GM12878 (cell line): ENCODE measurements around the gene SETD6. TPM values are rescaled to one million over a fixed set of nuclear protein-coding genes. Genes with fewer than 3 reads are reported as not detected.

Source experiments
- ATAC-seq: fragments of 200-7000 bp; cut with Tn5 transposase; 3 replicates; pipeline ENCODE4 v1.9.1; 2020; ENCODE audit warnings: mild to moderate bottlenecking, moderate library complexity
- BruUV-seq: library from RNA; stranded (reverse); fragments of 400-500 nt; replicated peaks from 2 replicates; lab custom pipeline; 2021; lab: Mats Ljungman, UMichigan
- CTCF ChIA-PET: fragments of 300-600 bp; sonication (Branson Sonifier 250); formaldehyde crosslinking; extraction: SDS; loops from one replicate; lab custom pipeline; 2021; ENCODE audit warnings: inconsistent platforms; lab: Yijun Ruan, JAX
- POLR2A ChIA-PET: fragments of 350-600 bp; formaldehyde crosslinking; extraction: SDS; loops from one replicate; lab custom pipeline; 2021; ENCODE audit warnings: inconsistent platforms; lab: Charles Lee
- RAD21 ChIA-PET: fragments of 300-600 bp; sonication (Branson Sonifier 250); formaldehyde crosslinking; loops from one replicate; lab custom pipeline; 2023; ENCODE audit warnings: antibody characterized with exemption; ENCODE audit not compliant: unreplicated experiment; lab: Charles Lee
- SMC1A ChIA-PET: fragments of 300-600 bp; sonication (Branson Sonifier 250); formaldehyde crosslinking; loops from one replicate; lab custom pipeline; 2023; ENCODE audit not compliant: unreplicated experiment, uncharacterized antibody; lab: Charles Lee
- DNase-seq: peaks from one replicate; pipeline ENCODE4 v3.0.0-alpha.2; 2011; ENCODE audit warnings: low read depth, low spot score
- FAIRE-seq: peaks from 3 replicates; lab custom pipeline; 2011; peaks lifted over from hg19 to GRCh38; lab: Jason Lieb, UNC
- H2AFZ ChIP-seq: 2 replicates; pipeline ENCODE4 v1.6.0; 2011; ENCODE audit warnings: low read depth, low read length, control low read depth; ENCODE audit not compliant: control insufficient read depth
- H3K27ac ChIP-seq: 2 replicates; pipeline ENCODE4 v1.5.1; 2011; ENCODE audit warnings: control low read depth; ENCODE audit not compliant: control insufficient read depth, insufficient read depth
- H3K27me3 ChIP-seq, 2 experiments: replicated peaks in 1 of 2; 2 replicates each; pipeline versions ENCODE4 v1.6.0 to v1.6.1; 2011; ENCODE audit warnings: low read length in 1 of 2; ENCODE audit not compliant: control insufficient read depth in 2 of 2, insufficient read depth in 2 of 2
- H3K36me3 ChIP-seq, 2 experiments: 2 replicates each; pipeline ENCODE4 v1.5.1; 2011; ENCODE audit warnings: low read length in 1 of 2; ENCODE audit not compliant: control insufficient read depth in 2 of 2, insufficient read depth in 2 of 2
- H3K4me1 ChIP-seq: 2 replicates; pipeline ENCODE4 v1.6.1; 2011; ENCODE audit warnings: mild to moderate bottlenecking, low read length, moderate library complexity, mixed read lengths; ENCODE audit not compliant: control insufficient read depth, insufficient read depth
- H3K4me2 ChIP-seq: 2 replicates; pipeline ENCODE4 v1.6.0; 2011; ENCODE audit warnings: control low read depth; ENCODE audit not compliant: control insufficient read depth, insufficient read depth
- H3K4me3 ChIP-seq: fragments of 200-600 bp; sonication (generic); 2 replicates; pipeline ENCODE4 v1.5.1; 2016
- H3K79me2 ChIP-seq: 2 replicates; pipeline ENCODE4 v1.6.0; 2011; ENCODE audit warnings: low read length; ENCODE audit not compliant: control insufficient read depth, insufficient read depth
- H3K9ac ChIP-seq: 2 replicates; pipeline ENCODE4 v1.8.0; 2011; ENCODE audit warnings: low read length, control low read depth, mixed read lengths; ENCODE audit not compliant: control insufficient read depth, insufficient read depth
- H3K9me3 ChIP-seq: replicated peaks from 3 replicates; pipeline ENCODE4 v1.5.1; 2011; ENCODE audit warnings: mild to moderate bottlenecking, low read length; ENCODE audit not compliant: control insufficient read depth, insufficient read depth
- H4K20me1 ChIP-seq: 2 replicates; pipeline ENCODE4 v1.6.0; 2011; ENCODE audit not compliant: control insufficient read depth, insufficient read depth
- PAX8 ChIP-seq: fragments of 450-650 bp; IDR thresholded peaks from 2 replicates; pipeline ENCODE4 v1.6.1; 2017; ENCODE audit warnings: mild to moderate bottlenecking, moderate library complexity
- RBBP5 ChIP-seq: fragments of 200-600 bp; sonication (generic); conservative IDR thresholded peaks from 2 replicates; pipeline ENCODE4 v1.6.1; 2016
- RCOR1 ChIP-seq: conservative IDR thresholded peaks from 2 replicates; pipeline ENCODE4 v1.6.1; 2012; ENCODE audit warnings: low read depth, low read length, improper control_type of control experiment
- STAT3 ChIP-seq: IDR thresholded peaks from 2 replicates; pipeline ENCODE4 v1.6.1; 2011; ENCODE audit warnings: low read depth, low read length, improper control_type of control experiment
- WGBS: methylation state at CpG from one replicate; pipeline ENCODE4 v1.1.6; 2016; ENCODE audit warnings: low lambda C conversion rate; ENCODE audit not compliant: insufficient replicate concordance, insufficient coverage; ENCODE audit errors: missing lambda C conversion rate; 5-methylcytosine and 5-hydroxymethylcytosine counted together
- in situ Hi-C: fragments of 300-500 bp; cut with MboI; formaldehyde crosslinking; loops from 9 replicates; pipeline ENCODE4 v1.14.3; 2018; ENCODE audit warnings: mixed read lengths
- intact Hi-C: fragments of 100-400 bp; cut with micrococcal nuclease; formaldehyde crosslinking; loops from one replicate; pipeline ENCODE4 v1.14.2; 2022; ENCODE audit not compliant: unreplicated experiment
- polyA plus RNA-seq, 11 experiments: library from polyadenylated mRNA; depleted of rRNA in 4 of 11; unstranded in 6 of 11; stranded (reverse) in 5 of 11; fragments of >200 nt; fragmentation: Nextera tagmentation in 4 of 11; fragmentation: Illumina TruSeq in 1 of 11; extraction: Ambion mirVana in 4 of 11; extraction: Trizol in 1 of 11; gene quantifications; 1 replicate in 1 of 11; 2 replicates in 10 of 11; pipeline versions ENCODE4 v1.2.1 to v1.2.3, GENCODE V29; 2011 to 2016; ENCODE audit warnings: inconsistent platforms in 2 of 11, missing spikeins in 2 of 11, low read depth in 1 of 11
- total RNA-seq, 4 experiments: library from RNA; depleted of rRNA in 3 of 4; stranded (reverse); fragments of >200 nt in 3 of 4; fragmentation: Illumina TruSeq in 1 of 4; extraction: Trizol in 1 of 4; gene quantifications; 2 replicates each; pipeline versions ENCODE4 v1.2.1 to v1.2.3, GENCODE V29; 2013 to 2021
- TF ChIP-seq, protein P1 (sequence below): IDR thresholded peaks from 2 replicates; pipeline ENCODE4 v1.6.1; 2012; ENCODE audit warnings: mild to moderate bottlenecking, low read depth, low read length
- TF ChIP-seq, protein P2 (sequence below): IDR thresholded peaks from 2 replicates; pipeline ENCODE4 v1.6.1; 2011; ENCODE audit warnings: low read depth, mild to moderate bottlenecking, low read length, moderate library complexity, borderline replicate concordance; ENCODE audit errors: extremely low read depth
- TF ChIP-seq, protein P3 (sequence below): fragments of 450-650 bp; IDR thresholded peaks from 2 replicates; pipeline ENCODE4 v1.6.1; 2017; ENCODE audit warnings: antibody characterized with exemption, mild to moderate bottlenecking, moderate library complexity
- TF ChIP-seq, protein P4 (sequence below): IDR thresholded peaks from 2 replicates; pipeline ENCODE4 v1.6.1; 2012; ENCODE audit warnings: low read length, inconsistent platforms
- TF ChIP-seq, protein P5 (sequence below): IDR thresholded peaks from 2 replicates; pipeline ENCODE4 v1.6.1; 2011; ENCODE audit warnings: borderline replicate concordance, low read depth, mild to moderate bottlenecking, moderate library complexity, mixed read lengths, low read length; ENCODE audit not compliant: insufficient read depth; ENCODE audit errors: extremely low read length

The SETD6 gene
- total and polyA plus RNA-seq, 10 of the 15 experiments (the other 5 are each of a cell fraction or from before 2014, with no cell fraction given): 8.2 to 23.8 (median 16.2) TPM

DNA sequence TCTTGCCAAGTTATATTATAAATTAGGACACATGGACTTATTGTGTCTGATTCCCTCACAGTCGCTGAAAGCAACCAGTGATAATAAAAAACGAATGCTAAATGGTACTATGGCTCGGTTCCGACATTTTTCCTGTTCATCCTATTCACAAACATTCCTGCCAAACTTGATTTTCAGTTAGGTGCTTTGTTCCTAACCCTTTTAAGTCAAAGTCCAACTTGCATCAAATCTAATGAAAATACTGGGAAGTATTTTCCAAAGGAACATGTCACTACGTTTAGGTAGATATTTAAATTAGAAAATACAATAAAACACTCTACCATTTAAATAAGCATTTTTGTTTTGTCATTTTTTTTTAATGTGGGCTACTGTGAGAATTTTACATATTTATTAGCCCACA, 21.0 kb downstream of the SETD6 start:
- no peak for FAIRE-seq
- no peak for DNase-seq
- Histone ChIP-seq H3K9me3 (no peaks in the 10 kb centered on the region), H3K27ac (no peak overlapping the region), H3K27me3 (no peaks in the 10 kb centered on the region), H2AFZ (no peak overlapping the region), H3K9ac (no peak overlapping the region), H3K4me1 (no peaks in the 10 kb centered on the region), H4K20me1 (no peaks in the 10 kb centered on the region), H3K4me2 (no peak overlapping the region), H3K36me3 (peaks cover 20 to 61% of the 10 kb centered on the region in 2 experiments), H3K79me2 (no peaks in the 10 kb centered on the region), H3K4me3 (no peak overlapping the region)
- in situ Hi-C loops: no loop called here
- ChIA-PET CTCF (interaction anchor here (0.9 kb wide), 1 partner anchor 9 kb away, joined by 3 read pairs; no protein-coding TSS in a partner anchor), RAD21 (no interaction called here), POLR2A (no interaction called here), SMC1A (interaction anchor here (1.0 kb wide), 1 partner anchor 9 kb away, joined by 3 read pairs; no protein-coding TSS in a partner anchor)
- 97% methylated on average over 5 of the region's 5 CpGs for WGBS
- no TSS peak for BruUV-seq
- TF ChIP-seq, protein P1, sequence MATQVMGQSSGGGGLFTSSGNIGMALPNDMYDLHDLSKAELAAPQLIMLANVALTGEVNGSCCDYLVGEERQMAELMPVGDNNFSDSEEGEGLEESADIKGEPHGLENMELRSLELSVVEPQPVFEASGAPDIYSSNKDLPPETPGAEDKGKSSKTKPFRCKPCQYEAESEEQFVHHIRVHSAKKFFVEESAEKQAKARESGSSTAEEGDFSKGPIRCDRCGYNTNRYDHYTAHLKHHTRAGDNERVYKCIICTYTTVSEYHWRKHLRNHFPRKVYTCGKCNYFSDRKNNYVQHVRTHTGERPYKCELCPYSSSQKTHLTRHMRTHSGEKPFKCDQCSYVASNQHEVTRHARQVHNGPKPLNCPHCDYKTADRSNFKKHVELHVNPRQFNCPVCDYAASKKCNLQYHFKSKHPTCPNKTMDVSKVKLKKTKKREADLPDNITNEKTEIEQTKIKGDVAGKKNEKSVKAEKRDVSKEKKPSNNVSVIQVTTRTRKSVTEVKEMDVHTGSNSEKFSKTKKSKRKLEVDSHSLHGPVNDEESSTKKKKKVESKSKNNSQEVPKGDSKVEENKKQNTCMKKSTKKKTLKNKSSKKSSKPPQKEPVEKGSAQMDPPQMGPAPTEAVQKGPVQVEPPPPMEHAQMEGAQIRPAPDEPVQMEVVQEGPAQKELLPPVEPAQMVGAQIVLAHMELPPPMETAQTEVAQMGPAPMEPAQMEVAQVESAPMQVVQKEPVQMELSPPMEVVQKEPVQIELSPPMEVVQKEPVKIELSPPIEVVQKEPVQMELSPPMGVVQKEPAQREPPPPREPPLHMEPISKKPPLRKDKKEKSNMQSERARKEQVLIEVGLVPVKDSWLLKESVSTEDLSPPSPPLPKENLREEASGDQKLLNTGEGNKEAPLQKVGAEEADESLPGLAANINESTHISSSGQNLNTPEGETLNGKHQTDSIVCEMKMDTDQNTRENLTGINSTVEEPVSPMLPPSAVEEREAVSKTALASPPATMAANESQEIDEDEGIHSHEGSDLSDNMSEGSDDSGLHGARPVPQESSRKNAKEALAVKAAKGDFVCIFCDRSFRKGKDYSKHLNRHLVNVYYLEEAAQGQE: no peak
- TF ChIP-seq, protein P2, sequence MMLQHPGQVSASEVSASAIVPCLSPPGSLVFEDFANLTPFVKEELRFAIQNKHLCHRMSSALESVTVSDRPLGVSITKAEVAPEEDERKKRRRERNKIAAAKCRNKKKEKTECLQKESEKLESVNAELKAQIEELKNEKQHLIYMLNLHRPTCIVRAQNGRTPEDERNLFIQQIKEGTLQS: no peak
- no peak for TF ChIP-seq STAT3
- TF ChIP-seq, protein P3, sequence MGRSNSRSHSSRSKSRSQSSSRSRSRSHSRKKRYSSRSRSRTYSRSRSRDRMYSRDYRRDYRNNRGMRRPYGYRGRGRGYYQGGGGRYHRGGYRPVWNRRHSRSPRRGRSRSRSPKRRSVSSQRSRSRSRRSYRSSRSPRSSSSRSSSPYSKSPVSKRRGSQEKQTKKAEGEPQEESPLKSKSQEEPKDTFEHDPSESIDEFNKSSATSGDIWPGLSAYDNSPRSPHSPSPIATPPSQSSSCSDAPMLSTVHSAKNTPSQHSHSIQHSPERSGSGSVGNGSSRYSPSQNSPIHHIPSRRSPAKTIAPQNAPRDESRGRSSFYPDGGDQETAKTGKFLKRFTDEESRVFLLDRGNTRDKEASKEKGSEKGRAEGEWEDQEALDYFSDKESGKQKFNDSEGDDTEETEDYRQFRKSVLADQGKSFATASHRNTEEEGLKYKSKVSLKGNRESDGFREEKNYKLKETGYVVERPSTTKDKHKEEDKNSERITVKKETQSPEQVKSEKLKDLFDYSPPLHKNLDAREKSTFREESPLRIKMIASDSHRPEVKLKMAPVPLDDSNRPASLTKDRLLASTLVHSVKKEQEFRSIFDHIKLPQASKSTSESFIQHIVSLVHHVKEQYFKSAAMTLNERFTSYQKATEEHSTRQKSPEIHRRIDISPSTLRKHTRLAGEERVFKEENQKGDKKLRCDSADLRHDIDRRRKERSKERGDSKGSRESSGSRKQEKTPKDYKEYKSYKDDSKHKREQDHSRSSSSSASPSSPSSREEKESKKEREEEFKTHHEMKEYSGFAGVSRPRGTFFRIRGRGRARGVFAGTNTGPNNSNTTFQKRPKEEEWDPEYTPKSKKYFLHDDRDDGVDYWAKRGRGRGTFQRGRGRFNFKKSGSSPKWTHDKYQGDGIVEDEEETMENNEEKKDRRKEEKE: no peak
- no peak for TF ChIP-seq RBBP5
- no peak for TF ChIP-seq RCOR1
- TF ChIP-seq, protein P4, sequence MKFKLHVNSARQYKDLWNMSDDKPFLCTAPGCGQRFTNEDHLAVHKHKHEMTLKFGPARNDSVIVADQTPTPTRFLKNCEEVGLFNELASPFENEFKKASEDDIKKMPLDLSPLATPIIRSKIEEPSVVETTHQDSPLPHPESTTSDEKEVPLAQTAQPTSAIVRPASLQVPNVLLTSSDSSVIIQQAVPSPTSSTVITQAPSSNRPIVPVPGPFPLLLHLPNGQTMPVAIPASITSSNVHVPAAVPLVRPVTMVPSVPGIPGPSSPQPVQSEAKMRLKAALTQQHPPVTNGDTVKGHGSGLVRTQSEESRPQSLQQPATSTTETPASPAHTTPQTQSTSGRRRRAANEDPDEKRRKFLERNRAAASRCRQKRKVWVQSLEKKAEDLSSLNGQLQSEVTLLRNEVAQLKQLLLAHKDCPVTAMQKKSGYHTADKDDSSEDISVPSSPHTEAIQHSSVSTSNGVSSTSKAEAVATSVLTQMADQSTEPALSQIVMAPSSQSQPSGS: no peak
- no peak for TF ChIP-seq PAX8
- TF ChIP-seq, protein P5, sequence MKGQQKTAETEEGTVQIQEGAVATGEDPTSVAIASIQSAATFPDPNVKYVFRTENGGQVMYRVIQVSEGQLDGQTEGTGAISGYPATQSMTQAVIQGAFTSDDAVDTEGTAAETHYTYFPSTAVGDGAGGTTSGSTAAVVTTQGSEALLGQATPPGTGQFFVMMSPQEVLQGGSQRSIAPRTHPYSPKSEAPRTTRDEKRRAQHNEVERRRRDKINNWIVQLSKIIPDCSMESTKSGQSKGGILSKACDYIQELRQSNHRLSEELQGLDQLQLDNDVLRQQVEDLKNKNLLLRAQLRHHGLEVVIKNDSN: no peak
- no peak for ATAC-seq
- intact Hi-C loops: loop anchor here (5.0 kb wide), 1 partner anchor 41 kb away; no protein-coding TSS in a partner anchor
